OCI-LY1 (cell line): ENCODE measurements around the gene CEP83.

ENCODE experiments used
- CTCF ChIP-seq: fragments of 200-600 bp; sonication (generic), shearing (Covaris generic); IDR thresholded peaks from 2 replicates; pipeline ENCODE4 v1.5.1; 2017; ENCODE audit warnings: mild to moderate bottlenecking, antibody characterized with exemption, low read length, moderate library complexity, mixed read lengths
- EZH2 ChIP-seq: fragments of 200-600 bp; sonication (generic), shearing (Covaris generic); IDR thresholded peaks from 2 replicates; pipeline ENCODE4 v1.8.0; 2017; ENCODE audit warnings: borderline replicate concordance, mixed run types, mild to moderate bottlenecking, antibody characterized with exemption, low read length, moderate library complexity, mixed read lengths

GRCh38 chr12:94260017-94260416, 199.7 kb downstream of the CEP83 start:
- TF ChIP-seq CTCF (no peak), EZH2 (no peak)
